MM.1S (cell line): ENCODE measurements around the gene FICD.

Experiments used
- EZH2 ChIP-seq: fragments of 300-600 bp; sonication (generic); optimal IDR thresholded peaks from 2 replicates; pipeline ENCODE3; 2017; ENCODE audit warnings: low read depth, mild to moderate bottlenecking, antibody characterized with exemption, low read length, mixed read lengths
- TF ChIP-seq, protein P1 (sequence below): fragments of 300-600 bp; sonication (generic); IDR thresholded peaks from 2 replicates; pipeline ENCODE4 v1.5.1; 2016; ENCODE audit warnings: antibody characterized with exemption, low read length, mixed read lengths

DNA sequence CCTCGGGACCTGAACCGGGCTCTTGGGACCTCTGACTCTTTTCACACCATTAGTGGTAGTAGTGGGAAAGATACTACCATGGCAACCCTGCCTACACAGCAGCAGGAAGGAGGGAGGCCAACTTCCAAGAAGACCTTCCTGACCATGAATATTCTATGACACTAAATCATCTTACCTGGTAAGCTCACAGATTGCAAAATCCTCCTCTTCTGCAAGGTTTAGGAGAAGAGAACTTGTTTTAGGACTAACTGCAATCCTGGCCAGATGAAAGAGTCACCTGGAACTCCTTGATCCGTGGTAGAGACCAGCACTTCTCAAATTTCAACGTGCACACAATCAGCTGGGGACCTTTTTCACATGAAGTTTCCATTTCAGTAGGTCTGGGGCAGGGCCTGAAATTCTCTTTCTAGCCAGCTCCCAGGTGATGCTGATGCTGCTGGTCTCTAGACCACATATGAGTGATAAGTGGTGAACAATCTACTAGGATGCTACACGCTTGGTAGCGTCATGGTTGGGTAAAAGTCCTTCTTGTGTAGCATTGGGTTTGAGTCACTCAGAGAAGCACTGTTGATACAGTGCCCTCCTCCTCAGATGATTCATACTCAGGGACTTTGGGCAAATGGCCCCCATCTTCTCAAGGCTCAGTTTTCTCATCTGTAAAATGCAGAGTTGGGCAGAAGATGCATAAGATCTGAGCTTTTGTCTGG is 35.6 kb upstream of the FICD start:
- TF ChIP-seq, protein P1, sequence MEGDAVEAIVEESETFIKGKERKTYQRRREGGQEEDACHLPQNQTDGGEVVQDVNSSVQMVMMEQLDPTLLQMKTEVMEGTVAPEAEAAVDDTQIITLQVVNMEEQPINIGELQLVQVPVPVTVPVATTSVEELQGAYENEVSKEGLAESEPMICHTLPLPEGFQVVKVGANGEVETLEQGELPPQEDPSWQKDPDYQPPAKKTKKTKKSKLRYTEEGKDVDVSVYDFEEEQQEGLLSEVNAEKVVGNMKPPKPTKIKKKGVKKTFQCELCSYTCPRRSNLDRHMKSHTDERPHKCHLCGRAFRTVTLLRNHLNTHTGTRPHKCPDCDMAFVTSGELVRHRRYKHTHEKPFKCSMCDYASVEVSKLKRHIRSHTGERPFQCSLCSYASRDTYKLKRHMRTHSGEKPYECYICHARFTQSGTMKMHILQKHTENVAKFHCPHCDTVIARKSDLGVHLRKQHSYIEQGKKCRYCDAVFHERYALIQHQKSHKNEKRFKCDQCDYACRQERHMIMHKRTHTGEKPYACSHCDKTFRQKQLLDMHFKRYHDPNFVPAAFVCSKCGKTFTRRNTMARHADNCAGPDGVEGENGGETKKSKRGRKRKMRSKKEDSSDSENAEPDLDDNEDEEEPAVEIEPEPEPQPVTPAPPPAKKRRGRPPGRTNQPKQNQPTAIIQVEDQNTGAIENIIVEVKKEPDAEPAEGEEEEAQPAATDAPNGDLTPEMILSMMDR: no peak
- TF ChIP-seq EZH2: no peak
